ENCODE data around the gene PAPLN. TPM values are rescaled to one million over a fixed set of nuclear protein-coding genes. Genes with fewer than 3 reads are reported as not detected.

The PAPLN gene
- total and polyA plus RNA-seq, 2 experiments from 2014 or later, result 2.8 to 13.2 TPM

DNA sequence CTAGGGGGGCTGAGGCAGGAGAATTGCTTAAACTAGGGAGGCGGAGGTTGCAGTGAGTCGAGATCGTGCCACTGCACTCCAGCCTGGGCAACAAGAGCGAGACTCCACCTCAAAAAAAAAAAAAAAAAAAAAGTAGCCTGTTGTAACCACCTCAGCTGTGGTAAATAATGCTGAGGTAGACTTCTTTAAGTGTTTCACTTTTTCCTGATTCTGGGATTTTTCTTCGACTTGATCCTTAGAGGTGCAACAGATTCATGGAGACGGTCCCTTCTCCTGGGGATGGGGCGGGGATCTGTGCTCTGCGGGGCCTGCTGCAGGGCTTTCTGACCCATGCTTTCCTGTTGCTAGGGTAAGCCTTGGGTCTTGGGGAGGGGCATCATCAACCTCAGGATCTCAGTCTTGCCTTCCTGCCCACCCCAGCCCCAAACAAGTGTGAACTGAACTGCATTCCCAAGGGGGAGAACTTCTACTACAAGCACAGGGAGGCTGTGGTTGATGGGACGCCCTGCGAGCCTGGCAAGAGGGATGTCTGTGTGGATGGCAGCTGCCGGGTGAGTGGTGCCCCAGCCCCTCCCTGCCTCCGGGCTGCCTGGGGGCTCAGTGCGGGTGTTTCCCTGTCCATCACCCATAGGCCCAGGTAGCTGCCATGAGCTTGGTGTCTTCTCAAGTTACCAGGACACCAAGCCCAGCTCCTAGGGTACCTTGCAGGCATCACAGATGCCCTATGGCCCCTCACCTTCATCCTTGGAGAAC is 12.4 kb downstream of the PAPLN start:
- no peaks in the 10 kb centered on the region for H3K79me2 ChIP-seq (replicated peaks; ENCODE audit: insufficient read depth)
- no peak overlapping the region for H3K27ac ChIP-seq (ENCODE audit: low read depth)
- ATAC-seq (no peak), DNase-seq (ENCODE audit: low spot score) (no peak)
- Mint-ChIP-seq H3K27me3 (ENCODE audit: insufficient read depth, low read depth, poor library complexity) (peaks cover 9% of the 10 kb centered on the region), H3K36me3 (ENCODE audit: low read depth) (peaks cover 13% of the 10 kb centered on the region), H3K27ac (no peak overlapping the region; the same call in 1 of the 2 replicates), H3K9me3 (no peaks in the 10 kb centered on the region), H3K4me1 (peaks cover 3% of the 10 kb centered on the region; the same call in 1 of the 3 replicates), H3K4me3 (no peak overlapping the region)
- no peaks in the 10 kb centered on the region for H3K9me2 ChIP-seq (ENCODE audit: insufficient read depth)
- H3F3A ChIP-seq (replicated peaks; ENCODE audit: low read depth), result 0 out of 2 replicates have a peak, but pooled peaks cover 3% of the 10 kb centered on the region
- no peaks in the 10 kb centered on the region for H3K36me3 ChIP-seq (ENCODE audit: insufficient read depth)
- no peak overlapping the region for H3K4me3 ChIP-seq
- no peaks in the 10 kb centered on the region for H4K20me1 ChIP-seq (replicated peaks; ENCODE audit: insufficient read depth)
- TF ChIP-seq EZH2phosphoT487 (IDR thresholded peaks at IDR 0.05; ENCODE audit: unreplicated experiment), result no peak
- TF ChIP-seq, protein P1, sequence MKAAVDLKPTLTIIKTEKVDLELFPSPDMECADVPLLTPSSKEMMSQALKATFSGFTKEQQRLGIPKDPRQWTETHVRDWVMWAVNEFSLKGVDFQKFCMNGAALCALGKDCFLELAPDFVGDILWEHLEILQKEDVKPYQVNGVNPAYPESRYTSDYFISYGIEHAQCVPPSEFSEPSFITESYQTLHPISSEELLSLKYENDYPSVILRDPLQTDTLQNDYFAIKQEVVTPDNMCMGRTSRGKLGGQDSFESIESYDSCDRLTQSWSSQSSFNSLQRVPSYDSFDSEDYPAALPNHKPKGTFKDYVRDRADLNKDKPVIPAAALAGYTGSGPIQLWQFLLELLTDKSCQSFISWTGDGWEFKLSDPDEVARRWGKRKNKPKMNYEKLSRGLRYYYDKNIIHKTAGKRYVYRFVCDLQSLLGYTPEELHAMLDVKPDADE (IDR thresholded peaks at IDR 0.05), result no peak
- no peak for TF ChIP-seq JUNB (IDR thresholded peaks at IDR 0.05; ENCODE audit: unreplicated experiment)
- no peak for TF ChIP-seq EZH2 (IDR thresholded peaks at IDR 0.05; ENCODE audit: low read depth, unreplicated experiment)
- TF ChIP-seq POLR2AphosphoS5 (IDR thresholded peaks at IDR 0.05; ENCODE audit: low read depth), result no peak
- H3K4me2 ChIP-seq, result no peak overlapping the region
- H3K27me3 ChIP-seq (ENCODE audit: insufficient read depth), result 0 out of 2 replicates have a peak, but pooled peaks cover 6% of the 10 kb centered on the region
- peaks cover 10% of the 10 kb centered on the region for H3K4me1 ChIP-seq (ENCODE audit: insufficient read depth)
- no peak overlapping the region for H2AFZ ChIP-seq

- Mint-ChIP-seq H3K9me3 (no peaks in the 10 kb centered on the region), H3K27me3 (ENCODE audit: insufficient read depth, low read depth, poor library complexity) (peaks cover 9% of the 10 kb centered on the region)
- TF ChIP-seq CREB1 (CRISPR knock-in tag; IDR thresholded peaks at IDR 0.05; ENCODE audit: low read depth) (no peak), NANOG (IDR thresholded peaks at IDR 0.05; ENCODE audit: borderline replicate concordance) (no peak), STAT1 (IDR thresholded peaks at IDR 0.05; ENCODE audit: unreplicated experiment) (no peak), ZNF331 (CRISPR knock-in tag; IDR thresholded peaks at IDR 0.05; ENCODE audit: low read depth) (no peak), ZNF114 (CRISPR knock-in tag; IDR thresholded peaks at IDR 0.05) (no peak), EZH2 (IDR thresholded peaks at IDR 0.05; ENCODE audit: low read depth, unreplicated experiment) (no peak), CTCF (conservative IDR thresholded peaks at IDR 0.05; ENCODE audit: low read depth in 2 of 2) (no peak), JUNB (IDR thresholded peaks at IDR 0.05; ENCODE audit: unreplicated experiment) (no peak), POLR2AphosphoS5 (IDR thresholded peaks at IDR 0.05; ENCODE audit: low read depth) (no peak)
- TF ChIP-seq, protein P2, sequence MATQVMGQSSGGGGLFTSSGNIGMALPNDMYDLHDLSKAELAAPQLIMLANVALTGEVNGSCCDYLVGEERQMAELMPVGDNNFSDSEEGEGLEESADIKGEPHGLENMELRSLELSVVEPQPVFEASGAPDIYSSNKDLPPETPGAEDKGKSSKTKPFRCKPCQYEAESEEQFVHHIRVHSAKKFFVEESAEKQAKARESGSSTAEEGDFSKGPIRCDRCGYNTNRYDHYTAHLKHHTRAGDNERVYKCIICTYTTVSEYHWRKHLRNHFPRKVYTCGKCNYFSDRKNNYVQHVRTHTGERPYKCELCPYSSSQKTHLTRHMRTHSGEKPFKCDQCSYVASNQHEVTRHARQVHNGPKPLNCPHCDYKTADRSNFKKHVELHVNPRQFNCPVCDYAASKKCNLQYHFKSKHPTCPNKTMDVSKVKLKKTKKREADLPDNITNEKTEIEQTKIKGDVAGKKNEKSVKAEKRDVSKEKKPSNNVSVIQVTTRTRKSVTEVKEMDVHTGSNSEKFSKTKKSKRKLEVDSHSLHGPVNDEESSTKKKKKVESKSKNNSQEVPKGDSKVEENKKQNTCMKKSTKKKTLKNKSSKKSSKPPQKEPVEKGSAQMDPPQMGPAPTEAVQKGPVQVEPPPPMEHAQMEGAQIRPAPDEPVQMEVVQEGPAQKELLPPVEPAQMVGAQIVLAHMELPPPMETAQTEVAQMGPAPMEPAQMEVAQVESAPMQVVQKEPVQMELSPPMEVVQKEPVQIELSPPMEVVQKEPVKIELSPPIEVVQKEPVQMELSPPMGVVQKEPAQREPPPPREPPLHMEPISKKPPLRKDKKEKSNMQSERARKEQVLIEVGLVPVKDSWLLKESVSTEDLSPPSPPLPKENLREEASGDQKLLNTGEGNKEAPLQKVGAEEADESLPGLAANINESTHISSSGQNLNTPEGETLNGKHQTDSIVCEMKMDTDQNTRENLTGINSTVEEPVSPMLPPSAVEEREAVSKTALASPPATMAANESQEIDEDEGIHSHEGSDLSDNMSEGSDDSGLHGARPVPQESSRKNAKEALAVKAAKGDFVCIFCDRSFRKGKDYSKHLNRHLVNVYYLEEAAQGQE (IDR thresholded peaks at IDR 0.05; ENCODE audit: unreplicated experiment), result no peak
These were observed 13.0 kb downstream of the PAPLN start for GRCh38 chr14:73250317-73250713.

More at GRCh38 chr14:73250317-73250713, 13.0 kb downstream of the PAPLN start:
- Histone ChIP-seq H3K27ac (ENCODE audit: low read depth) (no peak overlapping the region), H2AFZ (no peak overlapping the region), H3K4me3 (no peak overlapping the region), H3K4me2 (no peak overlapping the region), H3K9me2 (ENCODE audit: insufficient read depth) (no peaks in the 10 kb centered on the region), H3F3A (replicated peaks; ENCODE audit: low read depth) (0 out of 2 replicates have a peak, but pooled peaks cover 3% of the 10 kb centered on the region), H3K36me3 (ENCODE audit: insufficient read depth) (no peaks in the 10 kb centered on the region), H3K79me2 (replicated peaks; ENCODE audit: insufficient read depth) (no peaks in the 10 kb centered on the region), H3K4me1 (ENCODE audit: insufficient read depth) (peaks cover 5% of the 10 kb centered on the region; the same call in 1 of the 2 replicates), H3K27me3 (ENCODE audit: insufficient read depth) (0 out of 2 replicates have a peak, but pooled peaks cover 2% of the 10 kb centered on the region), H4K20me1 (replicated peaks; ENCODE audit: insufficient read depth) (no peaks in the 10 kb centered on the region)
- Mint-ChIP-seq H3K27ac (no peak overlapping the region), H3K36me3 (ENCODE audit: low read depth) (peaks cover 11% of the 10 kb centered on the region), H3K4me1 (peaks cover 3% of the 10 kb centered on the region; the same call in 1 of the 3 replicates), H3K4me3 (no peak overlapping the region)
- no peak for DNase-seq (ENCODE audit: low spot score)
- no peak for ATAC-seq

Measured in GM23338 (cell line).